Naive thymus-derived CD8-positive, alpha-beta T cell (primary cell): ENCODE results near the gene KRT36. TPM values are rescaled to one million over a fixed set of nuclear protein-coding genes. Genes with fewer than 3 reads are reported as not detected.

Experiments
- ATAC-seq, 2 donors: fragments of 150-1000 bp; cut with Tn5 transposase in 1 of 2; sonication (Bioruptor Pico), chemical (Tn5 transposase) in 1 of 2; 1 replicate in 1 of 2; 2 replicates in 1 of 2; pipeline ENCODE4 v1.10.0; 2021; ENCODE audit warnings: mild to moderate bottlenecking in 2 of 2, moderate library complexity in 2 of 2
- POLR2A ChIA-PET: fragments of 350-600 bp; sonication (Branson Sonifier 250); formaldehyde crosslinking; loops from one replicate; lab custom pipeline; 2021; ENCODE audit warnings: antibody characterized with exemption; lab: Charles Lee
- DNase-seq, 10 donors: peaks; one replicate each; pipeline versions ENCODE4 v3.0.0 to v3.0.0-alpha.2; 2020 to 2022
- H3K27ac Mint-ChIP-seq, 10 donors: one replicate each; pipeline ENCODE4 v1.8.0; 2020 to 2022; ENCODE audit warnings: mild to moderate bottlenecking in 10 of 10, mixed read lengths in 10 of 10, moderate library complexity in 4 of 10, inconsistent platforms in 1 of 10
- H3K27me3 Mint-ChIP-seq, 5 donors: one replicate each; pipeline ENCODE4 v1.8.0; 2021 to 2022; ENCODE audit warnings: mixed read lengths in 5 of 5
- H3K36me3 Mint-ChIP-seq, 3 donors: one replicate each; pipeline ENCODE4 v1.8.0; 2020 to 2022; ENCODE audit warnings: mixed read lengths in 3 of 3, mild to moderate bottlenecking in 2 of 3, inconsistent platforms in 1 of 3
- H3K4me1 Mint-ChIP-seq, 4 donors: one replicate each; pipeline ENCODE4 v1.8.0; 2021 to 2022; ENCODE audit warnings: mixed read lengths in 4 of 4
- H3K4me3 Mint-ChIP-seq, 10 donors: one replicate each; pipeline ENCODE4 v1.8.0; 2020 to 2022; ENCODE audit warnings: mild to moderate bottlenecking in 10 of 10, mixed read lengths in 10 of 10, moderate library complexity in 6 of 10, inconsistent platforms in 1 of 10
- H3K9me3 Mint-ChIP-seq, 9 donors: one replicate each; pipeline ENCODE4 v1.8.0; 2020 to 2022; ENCODE audit warnings: mixed read lengths in 9 of 9, mild to moderate bottlenecking in 3 of 9, inconsistent platforms in 1 of 9, moderate library complexity in 1 of 9
- polyA plus RNA-seq, 3 donors: library from polyadenylated mRNA; unstranded; fragments of 300-500 nt; fragmentation: Illumina TruSeq; gene quantifications; one replicate each; pipeline ENCODE4 v1.2.3, GENCODE V29; 2021
- total RNA-seq, 8 experiments: library from RNA in 2 of 8; stranded (reverse) in 2 of 8; gene quantifications; one replicate each; pipeline ENCODE4 v1.2.3 and lab custom pipeline; 2021 to 2026

KRT36 gene
- total and polyA plus RNA-seq, 5 experiments from 2014 or later, result not detected

DNA sequence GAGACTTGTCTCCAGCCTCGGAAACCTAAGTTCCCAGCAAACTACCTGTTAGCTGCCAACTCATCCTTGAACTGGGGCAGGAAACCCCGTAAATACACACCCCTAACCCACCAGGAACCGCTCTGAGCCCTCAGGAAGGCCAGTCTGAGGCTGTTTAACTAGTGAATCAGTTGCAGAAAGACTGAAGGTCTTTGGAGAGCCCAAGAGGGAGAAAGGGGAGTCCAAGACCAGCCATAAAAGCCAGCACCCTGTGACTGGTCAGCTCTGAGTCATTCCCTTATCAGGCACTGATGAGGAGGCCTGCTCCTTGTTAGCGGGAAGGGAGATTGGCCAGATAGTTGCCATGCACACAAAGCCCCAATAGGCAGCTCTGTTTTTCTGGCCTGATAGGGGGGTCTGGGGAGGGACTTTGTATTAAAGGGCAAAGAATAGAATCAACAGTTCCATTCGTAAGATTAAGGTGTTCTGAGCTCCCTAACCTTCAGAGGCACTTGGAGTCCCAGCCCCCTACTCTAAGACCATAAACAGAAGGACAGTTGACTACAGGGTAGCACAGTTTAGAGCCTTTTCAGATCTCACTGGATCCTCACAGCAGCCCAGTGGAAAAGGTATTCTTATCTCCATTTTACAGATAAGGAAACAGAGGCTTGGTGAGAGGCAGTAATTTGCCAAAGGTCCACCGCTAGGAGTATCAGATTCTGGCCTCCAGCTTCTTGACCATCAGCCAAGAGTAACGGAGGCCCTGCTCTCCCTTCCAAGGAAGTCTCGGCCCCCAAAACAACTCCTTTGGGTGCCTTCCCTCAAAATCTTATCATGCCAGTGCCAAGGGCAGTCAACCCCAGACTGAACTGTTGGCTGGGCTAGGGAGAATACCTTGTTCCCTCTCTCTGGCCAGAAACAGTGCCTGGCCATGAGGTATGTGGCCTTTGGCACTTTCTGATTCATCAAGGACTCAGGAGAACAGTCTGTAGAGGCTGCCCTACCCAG is 40.6 kb upstream of the KRT36 start:
- peaks cover 0 to 3% (median 0%) of the 10 kb centered on the region in 9 donors for H3K9me3 Mint-ChIP-seq
- H3K36me3 Mint-ChIP-seq, result peaks cover 0 to 4% (median 0%) of the 10 kb centered on the region in 3 donors
- peaks cover 34 to 81% (median 52%) of the 10 kb centered on the region in 5 donors for H3K27me3 Mint-ChIP-seq
- peak overlapping the region in 1 of 10 donors; percentile 25 for H3K27ac Mint-ChIP-seq
- no peak for ATAC-seq
- no peak for DNase-seq
- no peak overlapping the region for H3K4me3 Mint-ChIP-seq
- POLR2A ChIA-PET, result interaction anchor here (1.0 kb wide), 1 partner anchor 16 kb away, joined by 3 read pairs; no protein-coding TSS in a partner anchor
- peaks cover 5 to 27% (median 19%) of the 10 kb centered on the region in 4 donors for H3K4me1 Mint-ChIP-seq

DNA sequence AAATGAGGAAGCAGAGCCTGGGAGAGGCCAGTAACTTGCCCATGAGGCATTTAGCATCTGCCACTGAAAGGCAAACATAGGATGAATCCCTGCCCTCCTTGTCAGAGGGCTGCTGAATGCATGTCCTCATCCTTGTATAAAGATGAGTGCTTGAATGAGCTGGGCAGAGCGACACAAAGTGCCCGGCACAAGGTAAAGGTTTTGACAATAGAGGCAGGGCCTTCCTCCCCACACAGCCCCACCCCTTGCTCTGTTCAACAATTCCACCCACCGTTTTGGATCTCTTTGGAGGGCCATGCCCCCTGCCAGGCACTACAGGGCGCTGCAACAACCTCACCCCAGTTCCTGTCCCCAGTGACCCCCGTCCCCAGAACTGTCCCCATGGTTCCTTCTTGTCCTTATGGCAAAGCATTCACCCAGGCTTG is 39.8 kb upstream of the KRT36 start:
- Mint-ChIP-seq H3K27me3 (peaks cover 34 to 77% (median 49%) of the 10 kb centered on the region in 5 donors), H3K4me1 (peaks cover 4 to 27% (median 19%) of the 10 kb centered on the region in 4 donors), H3K27ac (peak overlapping the region in 1 of 10 donors; percentile 25), H3K36me3 (peaks cover 0 to 4% (median 0%) of the 10 kb centered on the region in 3 donors), H3K9me3 (peaks cover 0 to 3% (median 0%) of the 10 kb centered on the region in 9 donors), H3K4me3 (peak overlapping the region in 7 of 10 donors; percentile 25 to 77 (median 59))
- POLR2A ChIA-PET, result interaction anchor here (1.0 kb wide), 1 partner anchor 15 kb away, joined by 3 read pairs; no protein-coding TSS in a partner anchor
- ATAC-seq (no peak), DNase-seq (no peak)

DNA sequence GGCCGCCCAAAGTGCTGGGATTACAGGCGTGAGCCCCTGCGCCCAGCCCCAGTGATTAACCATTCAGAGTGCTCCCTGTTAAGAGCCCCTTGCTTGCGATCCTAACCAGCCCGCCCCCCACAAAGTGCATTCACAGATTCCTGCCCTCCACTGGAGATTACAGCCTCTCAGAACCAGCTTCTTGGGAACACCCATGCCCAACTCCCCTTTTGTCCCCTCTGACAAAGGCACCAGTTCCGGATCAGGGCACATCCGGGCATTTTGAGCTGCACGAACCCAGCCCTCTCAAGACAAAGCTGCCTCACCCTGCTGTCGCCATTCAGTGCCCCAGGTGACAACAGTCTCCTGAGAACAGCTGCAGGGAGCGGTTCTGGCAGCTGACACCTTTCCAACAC is 39.2 kb upstream of the KRT36 start:
- H3K4me1 Mint-ChIP-seq, result peaks cover 4 to 27% (median 19%) of the 10 kb centered on the region in 4 donors
- POLR2A ChIA-PET, result no interaction called here
- ATAC-seq, result no peak
- H3K27ac Mint-ChIP-seq, result peak overlapping the region in 2 of 10 donors; percentile 25 to 67
- DNase-seq, result no peak
- peak overlapping the region; percentile 38 to 77 (median 61) for H3K4me3 Mint-ChIP-seq
- H3K27me3 Mint-ChIP-seq, result peaks cover 34 to 77% (median 49%) of the 10 kb centered on the region in 5 donors
- H3K36me3 Mint-ChIP-seq, result peaks cover 0 to 4% (median 0%) of the 10 kb centered on the region in 3 donors
- H3K9me3 Mint-ChIP-seq, result peaks cover 0 to 3% (median 0%) of the 10 kb centered on the region in 9 donors

DNA sequence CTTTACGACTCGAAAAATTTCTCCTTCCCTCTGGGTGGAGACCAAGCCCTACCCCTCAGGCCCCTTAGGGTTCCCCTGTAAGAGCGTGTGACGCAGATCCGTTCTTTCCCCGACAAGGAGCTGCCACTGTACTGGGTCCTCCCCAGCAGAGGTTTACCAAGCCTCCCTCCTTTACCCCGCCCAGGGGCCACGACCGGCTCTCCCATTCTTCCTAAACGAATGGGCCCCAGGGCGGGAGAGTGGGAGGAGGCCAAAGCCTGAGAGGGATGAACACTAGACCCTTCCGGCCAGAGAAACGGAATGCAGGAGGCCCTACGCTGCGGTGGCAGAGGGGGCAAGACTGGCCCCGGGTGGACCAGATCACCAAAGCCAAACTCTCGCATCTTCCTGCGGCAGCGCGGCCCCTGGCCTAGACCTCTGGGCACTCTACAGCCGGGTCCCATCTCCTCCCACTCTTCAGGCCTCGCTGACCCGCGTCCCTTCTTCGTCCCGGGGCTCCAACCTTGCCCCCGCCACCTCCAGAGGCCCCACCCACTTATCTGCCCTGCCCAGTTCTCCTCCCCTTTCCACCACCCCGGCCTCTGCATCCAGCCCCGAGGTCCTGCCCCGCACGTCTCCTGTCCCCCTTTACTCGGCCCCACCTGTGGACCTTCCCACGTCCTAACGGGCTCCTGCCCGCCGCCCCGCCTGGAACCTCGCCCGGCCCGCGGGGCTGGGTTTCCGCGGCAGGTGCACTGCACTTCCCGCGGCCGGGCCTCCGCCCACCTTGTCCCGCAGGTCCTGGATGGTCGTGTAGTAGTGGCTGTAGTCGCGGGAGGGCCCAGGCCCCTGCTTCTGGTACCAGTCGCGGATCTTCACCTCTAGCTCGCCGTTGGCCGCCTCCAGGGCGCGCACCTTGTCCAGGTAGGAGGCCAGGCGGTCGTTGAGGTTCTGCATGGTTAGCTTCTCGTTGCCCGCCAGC is 37.6 kb upstream of the KRT36 start:
- POLR2A ChIA-PET, result interaction anchor here (0.6 to 0.7 kb wide), 2 partner anchors 25 to 999 kb away, joined by 3 read pairs; no protein-coding TSS in a partner anchor
- DNase-seq (peak in 3 of 10 donors; percentile 10 to 15 (median 13)), ATAC-seq (peak; percentile 58 to 87)
- Mint-ChIP-seq H3K27me3 (peaks cover 30 to 62% (median 40%) of the 10 kb centered on the region in 5 donors), H3K36me3 (peaks cover 0 to 1% (median 0%) of the 10 kb centered on the region in 3 donors), H3K27ac (no peak overlapping the region), H3K4me3 (peak overlapping the region in 9 of 10 donors; percentile 36 to 77 (median 61)), H3K9me3 (peaks cover 0 to 3% (median 0%) of the 10 kb centered on the region in 9 donors), H3K4me1 (peaks cover 4 to 27% (median 19%) of the 10 kb centered on the region in 4 donors)

DNA sequence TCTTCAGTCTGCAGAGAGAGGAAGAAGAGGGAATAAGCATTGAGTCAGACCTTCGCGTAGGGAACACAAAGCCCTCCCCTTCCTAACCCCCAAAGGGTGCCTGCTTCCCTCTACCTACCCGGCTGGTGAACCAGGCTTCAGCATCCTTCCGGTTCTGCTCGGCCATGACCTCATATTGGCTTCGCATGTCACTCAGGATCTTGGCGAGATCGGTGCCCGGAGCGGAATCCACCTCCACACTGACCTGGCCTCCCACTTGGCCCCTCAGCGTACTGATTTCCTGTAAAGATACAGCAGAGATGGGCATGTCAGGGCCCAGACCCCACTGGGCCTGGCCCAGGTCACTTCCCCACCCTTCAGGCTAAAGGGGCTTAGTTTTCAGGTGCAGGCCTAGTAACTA is 34.6 kb upstream of the KRT36 start:
- no peak for ATAC-seq
- no peak for DNase-seq
- POLR2A ChIA-PET, result no interaction called here
- no peak overlapping the region for H3K27ac Mint-ChIP-seq
- no peak overlapping the region for H3K4me3 Mint-ChIP-seq
- H3K36me3 Mint-ChIP-seq, result no peaks in the 10 kb centered on the region
- peaks cover 19 to 38% (median 21%) of the 10 kb centered on the region in 5 donors for H3K27me3 Mint-ChIP-seq
- H3K4me1 Mint-ChIP-seq, result peaks cover 4 to 22% (median 16%) of the 10 kb centered on the region in 4 donors
- peaks cover 0 to 3% (median 0%) of the 10 kb centered on the region in 9 donors for H3K9me3 Mint-ChIP-seq

DNA sequence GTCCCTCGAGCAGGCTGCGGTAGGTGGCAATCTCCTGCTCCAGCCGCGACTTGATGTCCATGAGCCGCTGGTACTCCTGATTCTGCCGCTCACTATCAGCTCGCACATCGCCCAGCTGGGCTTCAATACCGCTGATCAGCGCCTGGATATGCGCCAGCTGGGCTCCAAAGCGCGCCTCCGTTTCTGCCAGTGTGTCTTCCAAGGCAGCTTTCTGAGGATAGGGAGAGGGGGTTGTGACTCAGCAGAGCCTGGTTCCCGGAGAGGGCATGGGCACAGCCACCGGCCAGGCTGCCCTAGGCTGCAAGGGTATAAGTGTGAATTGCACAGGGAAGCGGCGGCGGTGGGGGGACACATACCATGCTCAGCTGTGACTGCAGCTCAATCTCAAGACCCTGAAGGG is 34.1 kb upstream of the KRT36 start:
- DNase-seq (no peak), ATAC-seq (no peak)
- Mint-ChIP-seq H3K9me3 (peaks cover 0 to under 1% (median 0%) of the 10 kb centered on the region in 9 donors), H3K4me3 (no peak overlapping the region), H3K27me3 (peaks cover 14 to 33% (median 16%) of the 10 kb centered on the region in 5 donors), H3K4me1 (peaks cover 4 to 18% (median 12%) of the 10 kb centered on the region in 4 donors), H3K36me3 (no peaks in the 10 kb centered on the region), H3K27ac (peak overlapping the region in 1 of 10 donors; percentile 30)
- POLR2A ChIA-PET, result no interaction called here

DNA sequence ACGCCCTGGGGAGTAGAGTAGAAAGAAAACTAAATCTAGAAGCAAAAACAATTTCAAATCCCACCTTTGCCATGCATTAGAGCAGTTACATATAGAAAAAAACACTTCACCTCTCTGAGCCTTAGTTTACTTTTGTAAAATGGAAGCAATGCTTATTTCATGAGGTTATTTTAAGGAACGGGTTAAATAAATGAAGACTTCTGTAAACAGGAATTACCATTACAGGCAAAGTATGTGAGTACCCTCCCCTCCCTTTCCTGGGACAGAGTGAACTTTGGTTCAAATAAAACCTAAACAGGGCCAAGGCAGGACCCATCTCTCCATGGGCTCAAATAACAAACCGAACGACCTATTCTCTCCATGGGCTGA is 33.5 kb upstream of the KRT36 start:
- no peak for ATAC-seq
- no peaks in the 10 kb centered on the region for H3K36me3 Mint-ChIP-seq
- no peak overlapping the region for H3K27ac Mint-ChIP-seq
- H3K4me3 Mint-ChIP-seq, result no peak overlapping the region
- H3K9me3 Mint-ChIP-seq, result no peaks in the 10 kb centered on the region
- POLR2A ChIA-PET, result no interaction called here
- DNase-seq, result no peak
- peaks cover 9 to 27% (median 13%) of the 10 kb centered on the region in 5 donors for H3K27me3 Mint-ChIP-seq
- H3K4me1 Mint-ChIP-seq, result peaks cover 2 to 12% (median 7%) of the 10 kb centered on the region in 4 donors

DNA sequence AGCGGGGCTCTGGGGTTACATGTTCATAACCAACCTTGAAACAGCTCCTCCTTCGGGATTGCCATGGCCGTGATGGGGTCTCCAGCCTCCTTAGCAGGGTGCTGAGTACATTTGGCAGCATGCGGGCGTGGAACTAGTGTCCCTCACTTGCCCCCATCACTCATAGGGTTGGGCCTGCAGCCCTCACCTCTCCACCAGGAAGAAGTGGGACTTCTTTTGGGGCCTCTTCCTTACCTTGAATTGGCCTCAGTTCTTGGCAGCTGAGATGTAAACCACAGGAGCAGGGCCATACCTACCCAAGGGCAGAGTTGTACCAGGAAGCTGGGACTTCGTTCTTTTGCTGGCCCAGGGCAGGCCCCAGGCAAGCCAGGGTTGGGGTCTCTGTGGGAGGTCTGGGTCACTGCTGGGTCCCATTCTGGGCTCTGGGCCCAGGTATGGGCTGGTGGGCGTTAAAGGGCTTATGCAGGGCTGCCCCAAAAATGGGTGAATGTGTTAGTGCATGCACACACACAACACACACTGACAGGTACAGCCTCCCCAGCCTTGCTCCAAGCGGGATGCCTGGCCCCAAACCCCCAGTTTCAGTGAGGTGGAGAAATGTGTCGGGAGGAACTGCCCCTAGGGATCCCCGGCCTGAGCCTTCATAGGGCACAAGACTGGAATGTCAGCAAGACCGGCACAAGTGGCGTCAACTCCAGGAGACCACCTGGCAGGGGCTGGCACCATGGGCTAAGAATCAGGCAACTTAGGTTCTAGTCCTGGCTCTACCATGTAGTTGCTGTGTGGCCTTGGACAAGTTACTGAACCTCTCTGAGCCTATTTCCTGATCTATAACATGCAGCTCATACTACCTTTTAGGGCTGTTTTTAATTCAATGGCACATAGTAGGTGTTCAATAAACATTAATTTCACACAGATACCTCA is 32.9 kb upstream of the KRT36 start:
- ATAC-seq (no peak), DNase-seq (no peak)
- Mint-ChIP-seq H3K4me3 (no peak overlapping the region), H3K27ac (no peak overlapping the region), H3K27me3 (peaks cover 8 to 22% (median 10%) of the 10 kb centered on the region in 5 donors), H3K36me3 (no peaks in the 10 kb centered on the region), H3K4me1 (peaks cover 2 to 7% (median 5%) of the 10 kb centered on the region in 4 donors), H3K9me3 (no peaks in the 10 kb centered on the region)
- POLR2A ChIA-PET, result no interaction called here

DNA sequence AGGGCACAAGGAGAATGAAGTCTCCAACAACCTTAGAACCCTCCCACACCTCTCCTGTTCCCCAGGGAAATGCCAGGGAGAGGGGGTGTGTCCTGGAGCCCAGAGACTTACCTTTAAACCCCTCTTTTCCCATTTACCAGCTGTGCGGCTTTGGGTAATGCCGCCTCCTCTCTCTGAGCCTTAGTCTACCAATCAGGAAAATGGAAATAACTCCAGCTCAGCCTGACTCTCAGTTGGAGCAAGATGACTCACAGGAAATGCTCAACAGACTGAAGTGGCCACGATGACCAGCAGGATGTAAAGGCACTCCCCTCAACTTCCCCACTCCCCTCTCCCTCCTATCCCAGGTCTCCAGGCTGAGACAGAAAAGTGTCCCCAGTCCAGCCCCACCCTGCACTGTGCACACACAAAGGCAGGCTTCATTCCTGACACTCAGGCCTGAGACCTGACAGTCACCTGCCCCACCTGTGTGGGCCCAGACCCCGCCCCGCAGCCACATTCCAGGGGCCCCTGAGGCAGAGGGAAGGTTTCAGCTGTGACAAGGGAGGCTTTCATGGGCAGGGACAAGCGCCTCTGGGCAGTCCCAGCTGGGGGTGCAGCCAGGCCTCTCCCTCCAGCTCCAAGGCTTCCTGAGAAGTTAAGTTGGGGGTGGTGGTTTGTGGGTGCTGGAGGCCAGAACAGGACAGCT is 32.0 kb upstream of the KRT36 start:
- H3K4me3 Mint-ChIP-seq, result no peak overlapping the region
- H3K27me3 Mint-ChIP-seq, result peaks cover 0 to 14% (median 2%) of the 10 kb centered on the region in 5 donors
- H3K27ac Mint-ChIP-seq, result no peak overlapping the region
- no peak for DNase-seq
- H3K9me3 Mint-ChIP-seq, result no peaks in the 10 kb centered on the region
- POLR2A ChIA-PET, result no interaction called here
- ATAC-seq, result no peak
- no peaks in the 10 kb centered on the region for H3K4me1 Mint-ChIP-seq
- no peaks in the 10 kb centered on the region for H3K36me3 Mint-ChIP-seq

DNA sequence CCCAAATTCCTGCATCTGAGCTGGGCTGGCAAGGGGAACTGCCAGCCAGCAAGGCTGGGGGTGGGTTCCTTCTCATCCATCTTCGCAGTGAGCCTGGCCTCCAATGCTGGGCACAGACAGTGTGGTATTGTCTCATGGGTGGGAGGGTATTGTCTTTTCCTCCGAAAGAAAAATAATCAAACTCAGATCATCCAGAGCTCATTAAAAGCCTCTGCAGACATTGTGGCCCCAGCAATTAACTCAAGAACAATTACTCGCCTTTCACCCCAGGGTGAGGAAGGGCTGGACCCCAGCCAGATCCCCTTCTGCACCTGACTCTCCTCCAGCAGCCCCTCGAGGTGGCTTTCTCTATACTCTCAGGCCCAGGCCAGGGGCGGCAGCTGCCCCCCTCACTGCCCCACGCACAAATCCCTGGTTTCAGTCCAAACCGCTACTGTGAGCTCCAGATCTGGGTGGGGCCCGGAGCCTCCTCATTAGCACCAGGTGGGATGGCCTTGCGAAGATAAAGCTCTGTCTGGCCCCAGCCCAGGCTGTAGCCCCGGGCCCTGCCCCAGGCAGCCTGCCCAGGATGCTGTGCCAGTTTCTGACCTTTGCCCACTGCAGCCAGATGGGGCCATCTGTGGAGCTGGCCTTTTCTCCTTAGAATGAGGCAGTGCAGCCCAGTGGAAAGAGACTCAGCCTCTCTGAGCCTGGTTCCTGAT is 31.3 kb upstream of the KRT36 start:
- no peaks in the 10 kb centered on the region for H3K9me3 Mint-ChIP-seq
- H3K4me1 Mint-ChIP-seq, result no peaks in the 10 kb centered on the region
- H3K36me3 Mint-ChIP-seq, result no peaks in the 10 kb centered on the region
- POLR2A ChIA-PET, result no interaction called here
- H3K4me3 Mint-ChIP-seq, result no peak overlapping the region
- no peak overlapping the region for H3K27ac Mint-ChIP-seq
- H3K27me3 Mint-ChIP-seq, result peaks cover 0 to 10% (median 2%) of the 10 kb centered on the region in 5 donors
- DNase-seq (no peak), ATAC-seq (no peak)
